OCI-LY7 (cell line): ENCODE measurements around the gene ZNHIT3. TPM values are rescaled to one million over a fixed set of nuclear protein-coding genes. Genes with fewer than 3 reads are reported as not detected.

Experiments
- BruUV-seq: library from RNA; stranded (reverse); fragments of 400-500 nt; replicated peaks from 2 replicates; lab custom pipeline; 2021; lab: Mats Ljungman, UMichigan
- CTCF ChIA-PET: fragments of 300-600 bp; sonication (Branson Sonifier 250); formaldehyde crosslinking; loops from one replicate; lab custom pipeline; 2022; ENCODE audit warnings: antibody characterized with exemption; ENCODE audit not compliant: unreplicated experiment; lab: Charles Lee
- POLR2A ChIA-PET: fragments of 300-600 bp; sonication (Branson Sonifier 250); formaldehyde crosslinking; loops from one replicate; lab custom pipeline; 2022; ENCODE audit warnings: antibody characterized with exemption; lab: Charles Lee
- DNase-seq: peaks from one replicate; pipeline ENCODE4 v3.0.0-alpha.2; 2015; ENCODE audit warnings: low spot score
- H2AFZ ChIP-seq: fragments of 200-600 bp; sonication (generic), shearing (Covaris generic); 2 replicates; pipeline ENCODE4 v1.6.1; 2014; ENCODE audit warnings: mild to moderate bottlenecking, antibody characterized with exemption, low read length, moderate library complexity
- H3K27ac ChIP-seq: fragments of 200-600 bp; sonication (generic); 2 replicates; pipeline ENCODE4 v1.5.1; 2014; ENCODE audit warnings: mixed run types, low read depth, mild to moderate bottlenecking, moderate library complexity, low read length, inconsistent platforms; ENCODE audit not compliant: poor library complexity, severe bottlenecking
- H3K36me3 ChIP-seq: fragments of 200-600 bp; sonication (generic); 2 replicates; pipeline ENCODE4 v1.6.1; 2014; ENCODE audit warnings: mild to moderate bottlenecking, antibody characterized with exemption, low read length, moderate library complexity, mixed read lengths; ENCODE audit not compliant: insufficient read depth
- H3K4me1 ChIP-seq: fragments of 200-600 bp; sonication (generic); 2 replicates; pipeline ENCODE4 v1.5.1; 2014; ENCODE audit warnings: mild to moderate bottlenecking, low read length; ENCODE audit not compliant: insufficient read depth, poor library complexity, severe bottlenecking
- H3K4me2 ChIP-seq: fragments of 200-600 bp; sonication (generic); 2 replicates; pipeline ENCODE4 v1.6.1; 2014; ENCODE audit warnings: mild to moderate bottlenecking, low read length
- H3K4me3 ChIP-seq: fragments of 200-600 bp; sonication (generic); 2 replicates; pipeline ENCODE4 v1.5.1; 2014; ENCODE audit warnings: mild to moderate bottlenecking, low read depth, low read length; ENCODE audit not compliant: poor library complexity, severe bottlenecking
- H3K79me2 ChIP-seq: fragments of 200-600 bp; sonication (generic); 2 replicates; pipeline ENCODE4 v1.6.1; 2016; ENCODE audit warnings: low read depth, mild to moderate bottlenecking, low read length, moderate library complexity, mixed read lengths; ENCODE audit not compliant: insufficient read depth
- H3K9me2 ChIP-seq: fragments of 200-600 bp; sonication (generic); 2 replicates; pipeline ENCODE4 v1.6.1; 2016; ENCODE audit warnings: mild to moderate bottlenecking, low read length, mixed read lengths; ENCODE audit not compliant: insufficient read depth
- H3K9me3 ChIP-seq: fragments of 200-600 bp; sonication (generic); 2 replicates; pipeline ENCODE4 v1.6.1; 2014; ENCODE audit warnings: mild to moderate bottlenecking, mixed run types, low read length, mixed read lengths
- H4K20me1 ChIP-seq: fragments of 200-600 bp; sonication (generic); 2 replicates; pipeline ENCODE4 v1.6.1; 2014; ENCODE audit warnings: mild to moderate bottlenecking, antibody characterized with exemption, low read length, moderate library complexity, mixed read lengths; ENCODE audit not compliant: insufficient read depth
- CTCF ChIP-seq: fragments of 200-600 bp; sonication (generic); conservative IDR thresholded peaks from 2 replicates; pipeline ENCODE4 v1.5.1; 2014; ENCODE audit warnings: mild to moderate bottlenecking, antibody characterized with exemption, low read length, moderate library complexity, mixed read lengths
- EZH2phosphoT487 ChIP-seq: fragments of 200-600 bp; sonication (generic); IDR thresholded peaks from 2 replicates; pipeline ENCODE4 v1.6.1; 2018; ENCODE audit warnings: low read depth, borderline replicate concordance, mild to moderate bottlenecking, mixed run types, antibody characterized with exemption, low read length, moderate library complexity, mixed read lengths
- intact Hi-C: fragments of 100-400 bp; cut with micrococcal nuclease; formaldehyde crosslinking; loops from one replicate; pipeline ENCODE4 v1.10.0; 2022; ENCODE audit not compliant: unreplicated experiment
- total RNA-seq, 2 experiments: library from RNA; depleted of rRNA in 1 of 2; stranded (reverse); fragments of >200 nt in 1 of 2; shearing (Covaris generic) in 1 of 2; gene quantifications; 2 replicates each; pipeline ENCODE4 v1.2.3, GENCODE V29; 2014 to 2022

The ZNHIT3 gene
- total RNA-seq, 2 experiments from 2014 or later, result 40.4 to 47.7 TPM

- peaks cover 32% of the 10 kb centered on the region for H3K4me1 ChIP-seq
- peak overlapping the region; percentile 91 for H3K27ac ChIP-seq
- POLR2A ChIA-PET, result interaction anchor here (1.0 kb wide), 1 partner anchor 48 kb away, joined by 3 read pairs; the partner anchor contains the start of gene ZNHIT3
- no peaks in the 10 kb centered on the region for H4K20me1 ChIP-seq
- BruUV-seq, result no TSS peak
- peaks cover 77% of the 10 kb centered on the region for H3K36me3 ChIP-seq
- DNase-seq, result peak; percentile 66
- intact Hi-C loops, result loop anchor here (5.0 kb wide), 1 partner anchor 47 kb away; the partner anchor contains the start of gene ZNHIT3
- H3K9me3 ChIP-seq, result no peaks in the 10 kb centered on the region
- H3K9me2 ChIP-seq, result no peaks in the 10 kb centered on the region
- peak overlapping the region; percentile 78 for H3K4me3 ChIP-seq
- peaks cover 54% of the 10 kb centered on the region for H3K79me2 ChIP-seq
- CTCF ChIA-PET, result no interaction called here
- peak overlapping the region; percentile 77 for H2AFZ ChIP-seq
- TF ChIP-seq CTCF (peak; percentile 88), EZH2phosphoT487 (no peak)
- peak overlapping the region; percentile 75 for H3K4me2 ChIP-seq
These were observed 47.7 kb downstream of the ZNHIT3 start for GRCh38 chr17:36533935-36534839.

GRCh38 chr17:36534840-36535668 lies 48.6 kb downstream of the ZNHIT3 start, which contains the start of the genes MYO19 and PIGW:
MYO19 (minus strand) TSS chr17:36534868; CDS start chr17:36532538, 2,330 bp downstream.
PIGW (plus strand) TSS chr17:36534987; CDS start chr17:36537102, 2,115 bp downstream.
- Histone ChIP-seq H4K20me1 (no peaks in the 10 kb centered on the region), H3K79me2 (peaks cover 54% of the 10 kb centered on the region), H3K9me3 (no peaks in the 10 kb centered on the region), H3K36me3 (peaks cover 74% of the 10 kb centered on the region), H3K4me2 (peak within 1 kb of the TSS; percentile 75), H3K27ac (peak within 1 kb of the TSS; percentile 91), H3K4me3 (peak within 1 kb of the TSS; percentile 78), H2AFZ (peak within 1 kb of the TSS; percentile 77), H3K4me1 (peaks cover 32% of the 10 kb centered on the region), H3K9me2 (no peaks in the 10 kb centered on the region)
- CTCF ChIA-PET, result no interaction called here
- DNase-seq, result peak; percentile 94
- POLR2A ChIA-PET, result interaction anchor here (0.7 kb wide), 1 partner anchor 11 kb away, joined by 5 read pairs; no protein-coding TSS in a partner anchor
- intact Hi-C loops, result loop anchor here (5.0 kb wide), 1 partner anchor 48 kb away; the partner anchor contains the start of gene ZNHIT3
- BruUV-seq, result no TSS peak
- TF ChIP-seq EZH2phosphoT487 (no peak), CTCF (peak; percentile 39; the same call in 1 of the 2 replicates)
